Smooth muscle cell (in vitro differentiated cells): ENCODE data around the gene PEAK1. TPM values are rescaled to one million over a fixed set of nuclear protein-coding genes. Genes with fewer than 3 reads are reported as not detected.

Experiments used
- DNase-seq: peaks from one replicate; lab custom pipeline; 2025; ENCODE audit not compliant: unreplicated experiment; lab: John Stamatoyannopoulos, UW
- H2AFZ ChIP-seq: fragments of 200-600 bp; sonication (generic); 2 replicates; pipeline ENCODE4 v1.6.0; 2016; ENCODE audit warnings: antibody characterized with exemption, low read depth, mild to moderate bottlenecking
- H3F3A ChIP-seq: fragments of 200-600 bp; sonication (generic); 2 replicates; pipeline ENCODE4 v1.6.0; 2017; ENCODE audit warnings: antibody characterized with exemption, low read depth
- H3K27ac ChIP-seq: fragments of 200-600 bp; sonication (generic); 2 replicates; pipeline ENCODE4 v1.5.1; 2016; ENCODE audit warnings: low read depth, mild to moderate bottlenecking
- H3K27me3 ChIP-seq: fragments of 200-600 bp; sonication (generic); 2 replicates; pipeline ENCODE4 v1.6.1; 2016; ENCODE audit warnings: low read depth, mild to moderate bottlenecking
- H3K36me3 ChIP-seq: fragments of 200-600 bp; sonication (generic); 2 replicates; pipeline ENCODE4 v1.5.1; 2016; ENCODE audit warnings: low read depth
- H3K4me1 ChIP-seq: fragments of 200-600 bp; sonication (generic); 2 replicates; pipeline ENCODE4 v1.5.1; 2016; ENCODE audit warnings: low read depth
- H3K4me2 ChIP-seq: fragments of 200-600 bp; sonication (generic); 2 replicates; pipeline ENCODE4 v1.6.0; 2016; ENCODE audit warnings: mild to moderate bottlenecking
- H3K4me3 ChIP-seq: fragments of 200-600 bp; sonication (generic); 2 replicates; pipeline ENCODE4 v1.5.1; 2016; ENCODE audit warnings: mild to moderate bottlenecking
- H3K79me2 ChIP-seq: fragments of 200-600 bp; sonication (generic); 2 replicates; pipeline ENCODE4 v1.6.0; 2016; ENCODE audit warnings: low read depth, mild to moderate bottlenecking
- H3K9ac ChIP-seq: fragments of 200-600 bp; sonication (generic); 2 replicates; pipeline ENCODE4 v1.6.0; 2016; ENCODE audit warnings: low read depth
- H3K9me3 ChIP-seq: fragments of 200-600 bp; sonication (generic); replicated peaks from 2 replicates; pipeline ENCODE4 v1.5.1; 2016; ENCODE audit warnings: low read depth
- H4K20me1 ChIP-seq: fragments of 200-600 bp; sonication (generic); 2 replicates; pipeline ENCODE4 v1.6.0; 2016; ENCODE audit warnings: low read depth
- WGBS: methylation state at CpG from one replicate; pipeline ENCODE4 v1.1.7; 2016; ENCODE audit warnings: low lambda C conversion rate; 5-methylcytosine and 5-hydroxymethylcytosine counted together
- polyA plus RNA-seq: library from polyadenylated mRNA; unstranded; fragments of >200 nt; fragmentation: Nextera tagmentation; extraction: Ambion mirVana; gene quantifications from 2 replicates; pipeline ENCODE4 v1.2.1, GENCODE V29; 2016
- total RNA-seq: library from RNA; depleted of rRNA; stranded (reverse); fragments of >200 nt; gene quantifications from 2 replicates; pipeline ENCODE4 v1.2.3, GENCODE V29; 2014
- TF ChIP-seq, protein P1 (sequence below): fragments of 200-600 bp; sonication (generic); IDR thresholded peaks from 2 replicates; pipeline ENCODE4 v1.5.1; 2017; ENCODE audit warnings: borderline replicate concordance, mild to moderate bottlenecking, antibody characterized with exemption; ENCODE audit not compliant: insufficient read depth, poor library complexity, severe bottlenecking

Gene PEAK1
- total and polyA plus RNA-seq, 2 experiments from 2014 or later, result 5.6 to 21.9 TPM

DNA sequence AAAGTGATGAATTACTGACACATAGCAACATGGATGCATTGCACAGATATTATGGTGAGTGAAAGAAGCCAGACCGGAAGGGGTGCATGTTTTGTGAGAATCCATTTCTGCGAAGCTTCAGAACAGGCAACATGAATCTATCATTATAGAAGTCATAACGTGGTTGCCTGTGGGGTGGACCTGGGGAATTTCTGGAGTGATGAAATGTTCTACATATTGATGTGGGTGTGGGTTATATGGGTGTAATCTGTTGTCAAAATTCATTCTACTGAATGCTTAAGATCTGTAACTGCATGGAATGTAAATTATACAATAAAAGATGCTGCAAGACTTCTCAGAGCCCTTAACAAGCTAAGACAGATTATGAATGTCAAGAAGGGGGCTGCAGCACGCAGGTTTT lies 323.8 kb downstream of the PEAK1 start:
- Histone ChIP-seq H2AFZ (no peak overlapping the region), H3K9ac (no peak overlapping the region), H3K4me1 (no peaks in the 10 kb centered on the region), H3K4me2 (no peak overlapping the region), H3K36me3 (no peaks in the 10 kb centered on the region), H3K27me3 (no peaks in the 10 kb centered on the region), H3F3A (no peaks in the 10 kb centered on the region), H3K9me3 (no peaks in the 10 kb centered on the region), H4K20me1 (no peaks in the 10 kb centered on the region), H3K27ac (no peak overlapping the region), H3K79me2 (no peaks in the 10 kb centered on the region), H3K4me3 (no peak overlapping the region)
- TF ChIP-seq, protein P1, sequence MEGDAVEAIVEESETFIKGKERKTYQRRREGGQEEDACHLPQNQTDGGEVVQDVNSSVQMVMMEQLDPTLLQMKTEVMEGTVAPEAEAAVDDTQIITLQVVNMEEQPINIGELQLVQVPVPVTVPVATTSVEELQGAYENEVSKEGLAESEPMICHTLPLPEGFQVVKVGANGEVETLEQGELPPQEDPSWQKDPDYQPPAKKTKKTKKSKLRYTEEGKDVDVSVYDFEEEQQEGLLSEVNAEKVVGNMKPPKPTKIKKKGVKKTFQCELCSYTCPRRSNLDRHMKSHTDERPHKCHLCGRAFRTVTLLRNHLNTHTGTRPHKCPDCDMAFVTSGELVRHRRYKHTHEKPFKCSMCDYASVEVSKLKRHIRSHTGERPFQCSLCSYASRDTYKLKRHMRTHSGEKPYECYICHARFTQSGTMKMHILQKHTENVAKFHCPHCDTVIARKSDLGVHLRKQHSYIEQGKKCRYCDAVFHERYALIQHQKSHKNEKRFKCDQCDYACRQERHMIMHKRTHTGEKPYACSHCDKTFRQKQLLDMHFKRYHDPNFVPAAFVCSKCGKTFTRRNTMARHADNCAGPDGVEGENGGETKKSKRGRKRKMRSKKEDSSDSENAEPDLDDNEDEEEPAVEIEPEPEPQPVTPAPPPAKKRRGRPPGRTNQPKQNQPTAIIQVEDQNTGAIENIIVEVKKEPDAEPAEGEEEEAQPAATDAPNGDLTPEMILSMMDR, result no peak
- no peak for DNase-seq
- WGBS, result 78% methylated on average over 4 of the region's 4 CpGs

DNA sequence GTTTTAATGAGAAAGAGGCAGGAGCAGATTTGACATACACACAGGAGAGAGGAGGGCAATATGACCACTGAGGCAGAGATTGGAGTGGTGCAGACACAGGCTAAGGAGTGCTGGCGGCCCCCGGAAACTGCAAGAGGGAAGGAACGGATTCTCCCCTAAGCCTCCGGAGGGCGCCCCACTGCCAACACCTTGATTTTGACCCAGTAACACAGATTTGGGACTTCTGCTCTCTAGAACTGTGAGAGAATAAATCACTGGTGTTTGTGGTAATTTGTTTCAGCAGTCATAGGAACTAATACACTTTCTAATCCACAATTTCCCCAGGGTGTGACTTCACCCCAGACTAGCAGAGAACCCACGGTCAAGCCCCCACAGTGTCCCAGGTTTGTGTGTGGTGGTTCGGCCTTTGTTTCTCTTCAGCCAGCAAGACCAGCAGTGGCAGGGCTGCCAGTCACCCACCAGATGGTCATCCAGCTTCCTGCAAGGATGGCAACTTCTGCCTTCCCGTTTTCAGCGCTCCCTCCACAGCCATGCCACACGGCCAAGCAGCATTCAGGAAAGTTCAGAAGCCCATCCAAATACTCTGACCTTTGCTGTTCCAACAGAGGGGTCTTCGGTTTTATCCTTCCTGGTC lies 325.4 kb downstream of the PEAK1 start:
- no peak overlapping the region for H2AFZ ChIP-seq
- H3K36me3 ChIP-seq, result no peaks in the 10 kb centered on the region
- no peaks in the 10 kb centered on the region for H3K4me1 ChIP-seq
- H3K27ac ChIP-seq, result no peak overlapping the region
- H3K4me2 ChIP-seq, result no peak overlapping the region
- no peaks in the 10 kb centered on the region for H3F3A ChIP-seq
- H3K9me3 ChIP-seq, result no peaks in the 10 kb centered on the region
- H3K4me3 ChIP-seq, result no peak overlapping the region
- no peaks in the 10 kb centered on the region for H3K79me2 ChIP-seq
- no peak for DNase-seq
- 63% methylated on average over 11 of the region's 11 CpGs for WGBS
- H4K20me1 ChIP-seq, result no peaks in the 10 kb centered on the region
- no peak overlapping the region for H3K9ac ChIP-seq
- H3K27me3 ChIP-seq, result no peaks in the 10 kb centered on the region
- TF ChIP-seq, protein P1, result no peak

DNA sequence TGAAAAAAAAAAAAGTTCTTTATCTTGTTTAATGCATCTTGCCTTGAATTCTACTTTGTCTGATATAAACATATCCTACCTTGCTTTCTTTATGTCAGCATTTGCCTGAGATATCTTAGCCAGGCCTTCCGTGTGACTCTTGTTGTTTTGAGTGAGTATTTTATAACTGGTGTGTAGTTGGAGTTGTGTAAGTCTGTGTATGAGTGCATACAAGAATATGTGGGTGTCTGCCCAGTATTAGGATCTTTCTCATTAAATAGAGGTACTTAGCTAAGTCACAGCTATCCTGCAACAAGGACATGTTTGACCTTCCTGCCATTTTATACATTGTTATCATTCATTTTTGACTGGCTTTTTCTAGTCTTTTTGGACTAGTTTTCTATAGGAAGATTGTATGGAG lies 326.5 kb downstream of the PEAK1 start:
- H3K9ac ChIP-seq, result no peak overlapping the region
- H3K4me3 ChIP-seq, result no peak overlapping the region

More for the DNA sequence above, 326.5 kb downstream of the PEAK1 start:
- H3K4me2 ChIP-seq, result no peak overlapping the region
- no peaks in the 10 kb centered on the region for H4K20me1 ChIP-seq
- no peaks in the 10 kb centered on the region for H3K27me3 ChIP-seq
- H2AFZ ChIP-seq, result no peak overlapping the region
- no peaks in the 10 kb centered on the region for H3F3A ChIP-seq
- WGBS, result 86% methylated on average over 1 of the region's 1 CpG
- no peaks in the 10 kb centered on the region for H3K36me3 ChIP-seq
- DNase-seq, result no peak
- H3K9me3 ChIP-seq, result no peaks in the 10 kb centered on the region
- H3K27ac ChIP-seq, result no peak overlapping the region
- no peaks in the 10 kb centered on the region for H3K79me2 ChIP-seq
- H3K4me1 ChIP-seq, result no peaks in the 10 kb centered on the region
- TF ChIP-seq, protein P1, result no peak
